Stimulated activated CD4-positive, alpha-beta T cell treated with anti-CD3 and anti-CD28 coated beads, Interleukin-1b, Interleukin-23, amount 100 ng/mL, for 4 hours (primary cell): ENCODE measurements around the gene LY6G5B.

Experiments
- DNase-seq, 2 donors: peaks; one replicate each; pipeline ENCODE4 v3.0.0-alpha.2; 2020; ENCODE audit warnings: low read depth in 2 of 2

The LY6G5B gene

DNA sequence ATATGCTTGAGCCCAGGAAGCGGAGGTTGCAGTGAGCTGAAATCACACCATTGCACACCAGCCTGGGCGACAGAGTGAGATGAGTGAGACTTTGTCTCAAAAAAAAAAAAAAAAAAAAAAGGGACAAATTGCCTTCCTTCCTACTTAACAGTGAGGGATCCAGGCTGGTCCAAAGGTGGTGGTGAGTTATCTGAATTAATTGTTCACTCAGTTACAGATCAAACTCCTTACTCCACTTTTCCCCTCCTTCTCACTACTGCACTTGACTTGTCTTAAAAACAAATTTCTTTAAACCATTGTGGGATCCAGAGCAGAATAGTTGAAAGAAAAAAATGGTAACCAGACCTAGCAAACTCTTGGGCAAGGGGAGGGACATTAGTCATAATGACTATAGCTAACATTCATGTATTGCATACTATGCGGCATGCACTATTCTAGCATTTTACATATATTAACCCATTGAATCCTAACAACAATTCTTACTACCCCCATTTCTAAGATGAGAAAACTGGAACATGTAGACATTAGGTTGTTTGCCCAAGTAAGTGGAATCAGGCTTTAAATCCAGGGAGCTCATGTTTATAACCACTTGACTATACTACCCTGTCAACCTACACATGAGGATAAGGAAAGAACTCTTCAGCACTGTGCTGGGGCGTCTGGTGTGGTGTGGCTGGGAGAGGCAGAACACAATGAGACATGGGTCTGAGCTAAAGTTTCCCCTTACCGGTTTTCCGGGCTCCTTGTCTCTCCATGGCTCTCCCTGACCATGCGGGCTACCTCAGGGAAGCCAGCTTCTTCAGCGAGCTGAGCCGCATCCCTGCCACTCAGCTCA lies 6.4 kb upstream of the LY6G5B start:
- no peak for DNase-seq

DNA sequence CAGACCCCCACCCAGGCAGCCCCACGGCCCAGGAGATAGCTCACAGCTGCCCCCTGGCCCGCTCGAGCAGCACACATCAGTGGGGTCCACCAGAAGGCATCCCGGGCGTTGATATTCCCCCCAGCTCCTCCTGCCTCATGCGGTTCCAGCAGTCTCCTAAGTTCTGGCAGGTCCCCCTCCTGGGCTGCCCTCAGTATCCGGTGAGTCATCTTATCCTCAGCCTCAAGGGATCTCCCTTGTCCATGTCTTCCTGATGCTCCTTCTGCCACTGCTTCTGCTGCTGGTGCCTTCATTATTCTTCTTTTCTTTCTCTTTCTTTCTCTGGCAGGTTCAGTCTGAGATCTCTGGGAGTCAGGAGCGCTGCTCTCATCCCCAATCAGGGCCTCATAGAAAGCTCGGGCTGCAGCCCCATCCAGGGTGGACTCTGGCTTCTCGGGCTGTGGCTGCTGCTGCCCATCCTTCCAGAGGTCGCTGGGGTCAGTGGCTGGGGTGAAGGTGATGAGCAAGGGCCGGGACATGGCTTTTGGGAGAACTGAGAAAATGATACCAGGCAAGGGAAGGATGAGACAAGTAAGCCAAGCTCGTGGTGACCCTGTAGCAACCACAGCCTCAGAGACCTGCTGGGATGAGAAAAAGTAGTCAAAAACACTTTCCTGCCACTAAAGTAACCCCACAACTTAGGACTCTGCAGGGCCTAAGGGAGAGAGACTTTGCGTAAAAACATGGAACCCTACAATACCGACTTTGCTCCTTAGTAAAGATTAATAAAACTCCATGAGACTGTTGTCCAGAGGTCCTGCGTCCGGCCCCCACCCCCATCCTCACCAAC lies 5.6 kb upstream of the LY6G5B start:
- no peak for DNase-seq

DNA sequence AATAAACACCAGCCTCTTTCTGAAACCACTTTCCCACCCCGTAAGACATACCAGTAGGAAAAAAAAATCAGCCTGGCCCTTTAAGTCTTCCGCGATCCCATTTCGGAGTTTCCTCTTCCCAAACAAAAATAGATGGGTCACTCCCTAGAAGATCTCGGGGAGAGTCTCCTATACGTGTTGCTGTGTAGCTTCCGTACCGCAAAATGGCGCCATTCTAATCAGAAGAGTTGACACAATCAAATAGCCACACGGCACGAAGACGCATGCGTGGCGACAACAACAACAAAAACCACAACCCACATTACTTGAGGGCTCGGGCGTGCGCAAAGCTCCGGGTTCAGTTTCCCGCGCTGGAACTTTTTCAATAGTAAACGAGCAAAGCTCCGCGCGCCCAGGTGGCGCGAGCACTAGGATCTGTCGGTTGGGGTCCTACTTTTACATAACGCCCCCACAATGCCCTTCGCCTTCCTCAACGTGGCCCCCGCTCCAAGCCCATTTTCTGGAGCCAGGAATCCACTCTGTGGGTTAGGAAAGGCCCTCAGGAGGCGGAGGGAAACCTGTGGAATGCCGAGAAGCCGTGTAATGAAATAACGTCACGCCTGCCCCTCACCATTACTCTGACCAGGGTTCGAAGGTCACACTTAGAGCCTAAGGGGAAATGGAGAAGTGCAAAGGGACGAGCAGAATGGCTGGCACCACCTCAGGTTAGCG lies 4.8 kb upstream of the LY6G5B start, which contains the start of gene GPANK1:
GPANK1 (minus strand) TSS at position 208 of the 711 bp plus-strand sequence. CDS start 519 bp downstream, outside the sequence.
- peak; percentile 72 to 83 for DNase-seq

DNA sequence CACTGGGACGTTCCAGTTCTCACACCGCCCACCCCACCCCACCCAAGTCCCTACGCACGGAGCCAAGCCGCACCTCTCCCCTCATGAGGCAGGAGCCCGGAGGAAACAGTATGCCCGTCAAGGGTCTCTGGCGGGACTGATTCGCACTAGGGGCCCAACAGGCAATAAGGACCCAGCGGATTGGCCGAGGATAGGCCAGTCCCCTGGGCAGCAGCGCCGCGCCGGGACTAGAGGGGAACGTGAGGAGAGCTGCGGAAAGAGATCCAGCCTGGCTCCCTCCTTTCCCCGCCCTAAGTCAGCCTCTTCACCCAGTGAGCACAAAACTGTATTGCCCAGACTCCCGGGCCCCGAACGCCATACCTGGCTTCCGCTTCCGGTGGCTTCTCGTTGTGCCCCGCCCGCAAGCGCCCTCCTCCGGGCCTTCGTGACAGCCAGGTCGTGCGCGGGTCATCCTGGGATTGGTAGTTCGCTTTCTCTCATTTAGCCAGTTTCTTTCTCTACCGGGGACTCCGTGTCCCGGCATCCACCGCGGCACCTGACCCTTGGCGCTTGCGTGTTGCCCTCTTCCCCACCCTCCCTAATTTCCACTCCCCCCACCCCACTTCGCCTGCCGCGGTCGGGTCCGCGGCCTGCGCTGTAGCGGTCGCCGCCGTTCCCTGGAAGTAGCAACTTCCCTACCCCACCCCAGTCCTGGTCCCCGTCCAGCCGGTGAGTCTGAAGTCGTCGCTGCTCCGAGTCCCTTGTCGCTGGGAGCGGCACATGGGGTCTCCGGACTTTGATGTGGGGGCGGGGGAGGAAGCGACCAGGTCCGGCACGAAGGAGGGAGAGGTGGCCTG lies 4.1 kb upstream of the LY6G5B start, which contains the start of gene CSNK2B:
CSNK2B (plus strand) TSS at position 580 of the 836 bp plus-strand sequence. CDS start 752 bp downstream, outside the sequence.
- DNase-seq, result peak; percentile 93 to 94

DNA sequence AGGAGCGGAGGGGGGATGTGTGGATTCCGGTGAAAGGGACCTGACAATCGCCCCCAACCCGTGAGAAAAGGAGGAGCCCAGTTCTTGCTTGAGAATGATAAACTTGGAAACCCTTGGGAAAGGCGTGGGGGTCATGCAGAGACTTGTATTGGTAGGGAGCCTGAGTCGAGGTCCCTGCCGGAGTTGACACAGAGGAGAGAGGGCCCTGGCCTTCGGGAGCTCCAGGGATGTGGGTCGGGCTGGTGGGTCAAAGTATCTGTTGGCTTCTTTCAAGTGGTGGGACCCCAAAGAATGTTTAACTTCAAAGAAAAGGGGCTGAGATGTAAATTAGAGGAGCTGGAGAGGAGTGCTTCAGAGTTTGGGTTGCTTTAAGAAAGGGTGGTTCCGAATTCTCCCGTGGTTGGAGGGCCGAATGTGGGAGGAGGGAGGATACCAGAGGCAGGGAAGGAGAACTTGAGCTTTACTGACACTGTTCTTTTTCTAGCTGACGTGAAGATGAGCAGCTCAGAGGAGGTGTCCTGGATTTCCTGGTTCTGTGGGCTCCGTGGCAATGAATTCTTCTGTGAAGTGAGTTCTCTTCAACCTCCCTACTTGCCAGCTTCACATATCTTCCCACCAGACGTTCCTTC lies 3.3 kb upstream of the LY6G5B start:
- no peak for DNase-seq

DNA sequence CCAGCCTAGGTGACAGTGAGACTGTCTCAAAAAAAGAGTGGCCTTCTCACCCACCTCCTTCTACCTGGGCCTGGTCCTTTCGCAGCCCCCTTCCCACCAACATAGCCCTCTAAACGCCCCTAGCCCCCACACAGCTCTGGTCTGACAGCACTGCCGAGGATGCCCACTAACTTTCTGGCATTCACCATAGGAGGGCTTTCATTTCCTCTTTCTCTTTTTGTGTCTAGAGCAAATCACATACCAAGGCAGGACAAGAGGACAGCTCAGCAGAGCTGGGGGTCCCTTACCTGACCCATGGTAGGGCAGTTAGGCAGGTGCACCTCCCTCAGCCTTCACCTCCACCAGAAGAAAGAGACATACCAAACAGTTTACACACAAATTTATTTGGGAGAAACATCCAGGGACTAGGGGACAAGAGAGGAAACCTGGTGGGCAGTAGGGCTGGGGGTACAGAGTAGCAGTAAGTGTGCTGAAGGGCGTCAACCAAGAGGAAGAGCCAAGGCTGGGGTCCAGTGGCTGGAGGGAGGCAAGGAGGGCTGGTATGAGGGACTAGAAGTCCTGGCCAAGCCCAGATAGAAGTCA lies 6.6 kb downstream of the LY6G5B start:
- DNase-seq, result no peak

DNA sequence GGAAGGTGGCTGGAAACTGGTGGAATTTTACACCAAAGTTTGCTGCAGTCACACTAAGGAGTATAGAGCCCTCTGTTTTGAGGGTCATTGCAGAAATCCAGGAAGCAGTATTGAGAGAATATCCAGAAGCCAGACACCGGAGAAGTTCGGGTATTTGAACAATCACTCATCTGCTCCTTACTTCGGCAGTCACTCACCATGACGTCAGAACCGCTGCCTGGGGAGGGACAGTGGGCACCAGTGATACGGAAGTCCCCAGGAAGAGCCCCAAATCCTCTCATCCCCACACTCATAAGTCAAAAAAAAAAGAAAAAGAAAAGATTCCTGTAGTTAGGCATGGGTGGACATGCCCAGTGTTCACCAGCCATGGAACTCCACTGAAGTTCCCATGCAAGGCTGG lies 7.1 kb downstream of the LY6G5B start:
- DNase-seq, result no peak

DNA sequence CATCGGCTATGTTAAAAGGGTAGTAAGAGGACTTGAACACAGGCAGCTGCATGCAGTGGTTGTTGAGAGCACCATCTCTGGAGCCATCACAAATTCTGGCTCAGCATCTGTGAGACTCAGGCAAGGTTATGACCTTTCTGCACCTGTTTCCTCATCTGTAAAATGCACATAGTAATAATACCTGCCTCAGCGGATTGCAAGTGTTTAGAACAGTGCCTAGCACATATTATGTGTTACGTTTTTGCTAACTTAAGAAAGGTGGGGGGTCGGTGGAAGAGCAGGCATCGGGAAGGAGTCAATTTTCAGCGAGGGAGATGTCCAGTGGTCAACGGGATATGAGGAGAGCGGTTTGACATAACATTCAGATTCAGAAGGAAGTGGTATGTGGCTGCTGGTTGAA lies 8.2 kb downstream of the LY6G5B start:
- DNase-seq, result no peak

DNA sequence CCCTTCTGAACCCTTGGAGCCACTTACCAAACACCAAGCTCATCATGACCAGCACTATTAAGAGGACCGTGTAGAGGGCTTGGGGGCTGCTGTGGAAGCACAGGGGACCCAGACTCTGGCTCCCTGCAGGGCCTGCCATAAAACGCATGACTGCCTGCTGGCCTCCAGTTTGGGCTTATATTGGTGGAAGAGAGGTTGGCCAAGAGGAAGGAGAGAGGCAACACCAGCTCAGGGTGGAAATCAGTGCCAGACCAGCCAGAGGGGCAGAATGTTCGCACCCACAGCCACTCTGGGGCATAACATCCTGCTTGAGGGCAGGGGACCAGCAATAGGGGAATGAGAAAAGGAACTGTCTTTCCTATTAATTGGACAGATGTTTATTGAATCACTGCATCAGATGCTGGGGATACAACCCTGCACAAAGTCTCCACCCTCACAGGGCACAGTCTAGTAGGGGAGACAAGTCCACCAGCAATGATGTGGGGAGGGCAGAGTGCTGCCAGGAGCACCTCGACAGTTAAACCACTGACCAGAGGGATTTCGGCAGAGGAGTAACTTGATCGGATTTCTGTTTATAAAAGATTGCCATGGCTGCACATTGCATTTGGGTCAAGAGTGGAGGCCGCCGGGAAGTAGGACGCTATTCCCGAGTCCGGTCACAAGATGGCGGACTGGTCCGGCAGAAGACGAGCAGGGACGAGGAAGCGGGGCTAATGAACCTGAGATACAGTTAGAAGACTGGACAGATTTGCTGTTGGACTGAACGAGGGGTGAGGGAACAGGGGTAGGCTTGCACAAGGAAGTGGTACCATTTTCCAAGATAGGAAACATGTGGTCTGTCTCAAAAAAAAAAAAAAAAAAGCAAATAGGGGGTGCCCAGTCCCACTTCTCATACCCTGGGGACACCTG lies 10.7 kb downstream of the LY6G5B start, which contains the start of gene LY6G5C:
LY6G5C (minus strand) TSS at position 842 of the 909 bp plus-strand sequence; CDS start at position 148, 694 bp downstream.
- peak in 1 of 2 donors; percentile 45 for DNase-seq

DNA sequence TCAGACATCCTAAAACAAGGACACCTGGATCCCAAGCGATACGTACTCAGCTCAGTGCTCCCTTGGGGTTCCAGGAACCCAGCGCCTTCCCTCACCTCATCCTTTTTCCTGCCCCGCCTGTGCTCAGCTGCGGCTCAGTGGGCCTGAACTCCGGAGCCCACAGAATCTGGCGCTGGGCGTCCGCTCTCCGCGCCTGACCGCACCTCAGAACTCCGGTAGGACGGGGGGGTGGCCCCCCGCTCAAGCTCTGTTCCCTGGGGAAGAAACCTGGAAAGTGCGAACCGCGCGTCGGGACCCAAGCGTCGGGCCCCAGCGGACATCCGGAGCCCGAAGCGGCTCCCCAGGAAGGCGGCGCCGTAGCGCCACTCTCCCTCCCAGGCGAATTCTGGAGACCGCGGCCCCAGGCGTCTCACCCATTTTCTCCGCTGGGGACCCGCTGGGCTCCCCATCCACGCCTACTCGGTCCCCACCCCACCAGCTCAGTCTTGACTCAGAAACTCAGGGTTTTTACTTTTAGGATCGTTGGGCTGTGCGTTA lies 11.4 kb downstream of the LY6G5B start:
- DNase-seq, result peak in 1 of 2 donors; percentile 39

DNA sequence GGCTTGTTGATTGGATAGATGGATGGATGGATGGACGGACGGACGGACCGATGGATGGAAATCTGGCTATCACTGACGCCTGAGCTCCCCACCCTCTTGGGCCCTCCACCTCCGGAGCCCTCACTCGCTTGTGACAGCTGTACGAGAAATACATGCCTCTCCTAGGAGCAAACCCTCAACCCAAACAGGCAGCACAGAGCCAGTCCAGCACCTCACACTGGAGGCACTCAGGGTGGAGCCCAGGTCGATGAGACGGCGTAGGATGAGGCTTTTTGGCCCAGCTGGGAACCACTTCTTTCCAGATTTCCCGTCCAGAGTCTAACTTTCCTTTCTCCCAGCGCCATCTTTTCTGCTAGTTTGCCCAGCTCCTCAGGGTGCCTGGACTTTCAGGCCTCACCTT lies 13.8 kb downstream of the LY6G5B start:
- no peak for DNase-seq

DNA sequence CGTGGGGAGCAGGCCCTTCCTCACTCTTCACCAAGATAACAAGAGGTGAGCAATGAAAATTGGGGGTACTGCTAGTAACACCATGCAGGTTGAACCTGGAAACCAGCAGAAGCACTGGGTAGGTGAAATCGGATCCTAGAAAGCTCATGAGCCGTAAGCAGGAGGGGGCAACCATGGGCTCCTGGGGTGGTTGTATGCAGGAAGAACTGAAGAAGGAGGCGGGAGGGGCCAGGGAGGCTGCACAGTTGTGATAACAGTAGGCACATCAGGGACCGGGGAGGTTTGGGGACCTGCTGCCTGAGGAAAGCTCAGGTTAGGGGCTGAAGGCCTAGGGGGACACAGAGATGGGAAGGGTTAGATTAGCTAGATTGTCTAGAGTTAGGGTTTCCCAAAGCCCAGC lies 16.7 kb downstream of the LY6G5B start:
- DNase-seq, result no peak

DNA sequence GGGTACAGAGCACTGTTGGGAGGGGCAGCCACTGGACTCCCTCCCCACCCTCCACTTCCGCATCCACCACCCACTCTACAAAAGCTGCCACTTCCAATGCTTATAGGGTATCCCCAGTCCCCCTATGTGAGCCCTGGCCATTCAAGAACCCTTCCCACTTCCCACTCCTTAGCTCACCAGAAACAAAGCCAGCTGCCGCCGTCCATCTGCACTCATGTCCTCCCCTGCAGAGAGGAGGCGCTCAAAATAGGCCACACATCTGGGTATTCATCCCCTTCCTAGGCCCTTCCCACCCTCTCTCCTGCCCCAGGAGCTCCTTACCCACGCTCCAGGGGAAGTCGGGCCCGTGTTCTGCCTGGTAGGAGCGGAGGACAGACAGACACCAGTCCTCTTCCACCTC lies 17.5 kb downstream of the LY6G5B start:
- no peak for DNase-seq

DNA sequence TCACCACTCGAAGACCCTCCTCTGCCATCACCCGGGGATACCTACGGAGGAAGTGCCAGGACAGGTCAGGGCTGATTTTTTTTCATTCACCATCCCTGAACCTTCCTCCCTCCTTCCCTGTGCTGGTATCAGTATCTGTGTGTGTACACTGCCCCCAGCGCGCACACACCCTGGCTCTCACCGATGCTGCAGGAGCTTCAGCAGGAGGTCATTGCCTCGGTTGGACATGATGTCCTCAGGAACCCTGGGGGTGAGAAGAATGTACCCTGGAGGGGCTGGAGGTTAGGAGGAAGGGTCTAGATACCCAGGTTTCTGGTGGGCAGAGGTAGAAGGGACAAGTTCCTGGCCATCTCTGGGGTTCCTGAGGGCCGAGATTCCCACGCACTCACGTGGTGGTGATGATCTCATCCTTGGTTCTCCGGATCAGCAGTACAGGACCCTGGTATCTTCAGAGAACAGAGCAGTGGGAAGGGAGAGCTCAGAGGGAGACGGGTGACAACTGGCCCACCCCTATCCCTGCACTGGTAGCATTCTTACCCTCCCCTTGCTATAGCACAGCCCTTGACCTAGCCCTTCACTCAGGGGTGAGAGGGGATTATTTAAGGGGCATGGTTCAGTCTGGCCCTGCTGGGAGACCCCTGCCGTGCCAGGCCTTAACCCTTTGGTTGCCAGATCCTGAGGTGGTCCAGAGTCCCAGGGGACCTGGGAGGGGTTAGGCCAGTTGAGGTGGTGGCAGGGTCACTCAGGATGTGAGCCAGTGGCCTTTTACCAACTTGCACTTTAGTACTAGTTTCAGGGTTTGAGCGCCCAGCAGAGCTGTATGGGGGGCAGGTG lies 18.3 kb downstream of the LY6G5B start:
- DNase-seq, result no peak

DNA sequence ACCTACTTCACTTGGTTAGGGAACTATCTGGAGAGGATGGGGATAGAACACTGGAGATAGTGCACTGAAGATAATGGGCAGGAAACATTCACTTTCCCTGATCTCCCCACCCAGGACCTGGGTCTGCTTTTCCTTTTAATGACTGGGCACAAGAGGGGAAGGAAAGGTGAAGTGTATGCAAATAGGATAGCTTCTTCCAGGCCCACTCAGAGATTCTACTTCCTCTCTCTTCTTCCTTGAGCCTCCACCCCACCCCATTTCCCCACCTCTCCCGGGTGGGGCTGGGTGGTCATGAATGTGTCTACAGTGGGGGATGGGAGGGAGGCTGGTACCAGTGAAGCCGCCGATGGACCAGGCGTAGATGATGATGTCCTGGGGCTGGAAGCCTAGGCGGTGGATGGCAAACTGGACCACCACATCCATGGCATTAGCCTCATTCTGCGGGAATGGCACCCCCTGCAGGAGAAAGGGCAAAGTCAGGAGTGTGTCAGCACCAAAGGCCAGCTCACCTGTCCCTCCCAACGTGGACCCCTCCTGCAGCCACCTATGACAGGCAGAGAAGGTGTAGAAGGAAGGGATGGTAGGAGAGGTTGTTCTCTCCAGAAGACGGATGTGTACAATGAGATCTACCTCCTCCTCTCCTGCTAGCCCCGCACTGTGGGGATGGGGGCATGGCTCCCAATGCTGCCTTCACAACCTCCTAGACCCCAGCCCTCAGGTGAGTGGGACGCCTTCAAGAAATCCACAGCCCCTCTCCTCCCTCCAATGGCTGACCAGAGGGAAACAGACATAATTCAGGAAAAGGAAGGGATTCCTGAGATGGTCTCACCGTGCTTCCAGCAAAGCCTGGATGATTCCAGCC lies 19.7 kb downstream of the LY6G5B start:
- DNase-seq, result no peak

DNA sequence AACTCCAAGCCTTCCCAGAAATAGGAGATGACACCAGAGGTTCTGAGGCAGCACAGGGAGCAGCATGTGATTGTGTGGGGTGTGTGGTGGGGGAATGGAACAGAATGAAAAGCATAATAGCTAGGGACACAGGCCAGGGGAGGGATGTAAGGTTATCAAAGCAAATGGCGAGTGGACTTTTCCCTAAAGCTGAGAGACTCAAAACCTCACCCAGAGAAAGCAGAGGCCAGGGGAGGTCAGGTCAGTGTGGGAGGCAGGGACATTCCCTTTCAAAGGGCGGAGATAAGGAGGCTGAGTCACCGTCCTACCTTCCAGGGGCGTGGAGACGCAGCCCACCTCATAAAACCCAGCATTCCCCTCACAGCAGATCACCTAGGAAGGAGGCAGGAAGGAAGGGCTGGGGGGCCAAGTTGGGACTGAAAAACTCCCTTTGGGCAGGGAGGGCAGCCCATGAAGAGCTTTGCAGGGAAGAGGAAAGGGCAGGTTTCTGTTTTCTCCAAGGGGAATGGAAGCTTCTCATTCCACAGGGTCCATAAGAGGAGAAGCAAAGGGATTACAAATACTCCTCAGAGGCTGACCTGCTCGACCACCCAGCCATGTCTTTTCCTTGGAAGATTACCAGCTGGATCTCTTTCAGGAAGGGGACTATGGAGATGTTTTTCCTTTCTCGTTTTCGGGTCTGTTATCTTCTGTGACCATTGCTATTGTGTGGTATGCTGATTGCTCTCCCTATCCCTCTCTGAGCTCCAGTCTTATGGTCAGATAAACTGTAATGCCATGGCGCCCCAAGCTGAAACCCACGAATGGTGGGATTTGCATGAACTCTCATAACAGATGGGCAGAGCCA lies 20.7 kb downstream of the LY6G5B start:
- no peak for DNase-seq
